C4-2B (cell line): ENCODE measurements around the gene CCNL2.
"Not testable (repeated sequence)": the region's sequence is repeated elsewhere in the genome, so short reads cannot be mapped to it uniquely, and the experiment has no call there.

Experiments
- ZFX ChIP-seq: fragments of 450-650 bp; IDR thresholded peaks from 2 replicates; pipeline ENCODE4 v1.6.1; 2017
- TF ChIP-seq, protein P1 (sequence below): fragments of 450-650 bp; conservative IDR thresholded peaks from 2 replicates; pipeline ENCODE4 v1.5.1; 2017; ENCODE audit warnings: mild to moderate bottlenecking

DNA sequence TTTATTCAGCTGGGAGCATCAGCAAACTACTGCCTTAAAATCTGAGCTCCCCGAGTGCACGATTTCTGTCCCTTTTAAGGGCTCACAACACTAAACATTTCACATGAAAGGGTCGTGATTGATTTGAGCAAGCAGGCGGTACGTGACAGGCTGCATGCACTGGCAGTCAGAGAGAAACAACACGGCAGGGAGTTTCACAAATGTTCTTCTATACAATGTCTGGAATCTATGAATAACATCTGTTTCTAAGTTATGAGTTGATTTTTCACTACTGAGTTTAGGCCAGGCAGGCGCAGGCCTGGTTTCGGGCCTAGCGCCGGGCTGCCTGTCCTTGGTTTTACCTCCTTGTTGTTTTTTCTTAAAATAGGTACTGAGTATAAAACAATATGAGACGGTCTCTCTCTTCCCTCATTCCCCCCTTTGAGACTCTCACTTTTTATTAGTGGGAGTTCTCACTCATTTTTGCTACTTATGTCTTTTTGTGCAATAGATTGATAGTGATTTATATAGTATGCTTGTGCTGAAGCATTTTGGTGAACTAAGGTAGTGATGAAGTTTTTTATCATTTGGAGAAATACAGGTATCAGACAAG is 13.3 kb upstream of the CCNL2 start:
- TF ChIP-seq, protein P1, sequence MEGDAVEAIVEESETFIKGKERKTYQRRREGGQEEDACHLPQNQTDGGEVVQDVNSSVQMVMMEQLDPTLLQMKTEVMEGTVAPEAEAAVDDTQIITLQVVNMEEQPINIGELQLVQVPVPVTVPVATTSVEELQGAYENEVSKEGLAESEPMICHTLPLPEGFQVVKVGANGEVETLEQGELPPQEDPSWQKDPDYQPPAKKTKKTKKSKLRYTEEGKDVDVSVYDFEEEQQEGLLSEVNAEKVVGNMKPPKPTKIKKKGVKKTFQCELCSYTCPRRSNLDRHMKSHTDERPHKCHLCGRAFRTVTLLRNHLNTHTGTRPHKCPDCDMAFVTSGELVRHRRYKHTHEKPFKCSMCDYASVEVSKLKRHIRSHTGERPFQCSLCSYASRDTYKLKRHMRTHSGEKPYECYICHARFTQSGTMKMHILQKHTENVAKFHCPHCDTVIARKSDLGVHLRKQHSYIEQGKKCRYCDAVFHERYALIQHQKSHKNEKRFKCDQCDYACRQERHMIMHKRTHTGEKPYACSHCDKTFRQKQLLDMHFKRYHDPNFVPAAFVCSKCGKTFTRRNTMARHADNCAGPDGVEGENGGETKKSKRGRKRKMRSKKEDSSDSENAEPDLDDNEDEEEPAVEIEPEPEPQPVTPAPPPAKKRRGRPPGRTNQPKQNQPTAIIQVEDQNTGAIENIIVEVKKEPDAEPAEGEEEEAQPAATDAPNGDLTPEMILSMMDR = not testable (repeated sequence)
- not testable (repeated sequence) for TF ChIP-seq ZFX
